Measurements from ENCODE around the gene MRC2.

Gene MRC2

GRCh38 chr17:62641951-62642350, 14.5 kb downstream of the MRC2 start:
- no peak for DNase-seq

GRCh38 chr17:62643496-62643895, 16.0 kb downstream of the MRC2 start:
- no peak for DNase-seq

GRCh38 chr17:62644487-62645173, 17.2 kb downstream of the MRC2 start:
- DNase-seq = no peak

- no peak for DNase-seq
Observed at GRCh38 chr17:62648251-62648955, 20.9 kb downstream of the MRC2 start.

DNA sequence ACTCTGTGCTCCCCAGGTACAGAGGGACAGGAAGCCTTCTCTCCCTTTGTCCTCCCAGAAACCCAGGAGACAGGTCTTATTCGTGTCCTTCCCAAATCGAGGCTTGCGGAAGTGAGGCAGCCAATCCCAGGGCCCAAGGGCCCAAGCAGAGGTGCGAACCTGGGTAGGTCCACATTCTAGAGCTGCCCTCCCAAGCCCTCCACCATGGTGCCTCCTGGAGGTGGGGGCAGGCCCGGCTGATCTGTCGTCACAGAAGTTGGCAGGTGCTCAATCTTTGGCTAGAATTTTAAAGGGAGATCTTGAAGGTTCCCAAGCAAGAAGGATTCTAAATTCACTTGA, 21.5 kb downstream of the MRC2 start:
- DNase-seq = no peak

DNA sequence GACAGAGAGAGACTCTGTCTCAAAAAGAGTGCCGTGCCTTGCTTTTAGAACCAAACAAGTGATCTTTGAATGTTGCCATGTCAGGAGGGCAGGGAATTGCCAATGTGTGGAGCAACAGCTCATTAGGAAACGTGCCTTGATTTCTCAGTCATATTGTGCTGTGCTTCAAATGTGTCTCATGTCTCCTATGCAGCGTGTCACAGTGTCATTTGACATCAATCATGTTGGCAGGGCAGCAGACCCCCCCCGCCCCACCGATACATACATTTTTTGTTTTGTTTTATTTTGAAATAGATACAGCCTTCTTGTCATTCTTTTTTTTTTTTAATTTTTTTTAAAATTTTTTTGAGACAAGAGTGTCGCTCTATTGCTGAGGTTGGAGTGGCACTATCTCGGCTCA, 22.1 kb downstream of the MRC2 start:
- DNase-seq = no peak

- DNase-seq = no peak
Observed at GRCh38 chr17:62650587-62650986, 23.1 kb downstream of the MRC2 start.

DNA sequence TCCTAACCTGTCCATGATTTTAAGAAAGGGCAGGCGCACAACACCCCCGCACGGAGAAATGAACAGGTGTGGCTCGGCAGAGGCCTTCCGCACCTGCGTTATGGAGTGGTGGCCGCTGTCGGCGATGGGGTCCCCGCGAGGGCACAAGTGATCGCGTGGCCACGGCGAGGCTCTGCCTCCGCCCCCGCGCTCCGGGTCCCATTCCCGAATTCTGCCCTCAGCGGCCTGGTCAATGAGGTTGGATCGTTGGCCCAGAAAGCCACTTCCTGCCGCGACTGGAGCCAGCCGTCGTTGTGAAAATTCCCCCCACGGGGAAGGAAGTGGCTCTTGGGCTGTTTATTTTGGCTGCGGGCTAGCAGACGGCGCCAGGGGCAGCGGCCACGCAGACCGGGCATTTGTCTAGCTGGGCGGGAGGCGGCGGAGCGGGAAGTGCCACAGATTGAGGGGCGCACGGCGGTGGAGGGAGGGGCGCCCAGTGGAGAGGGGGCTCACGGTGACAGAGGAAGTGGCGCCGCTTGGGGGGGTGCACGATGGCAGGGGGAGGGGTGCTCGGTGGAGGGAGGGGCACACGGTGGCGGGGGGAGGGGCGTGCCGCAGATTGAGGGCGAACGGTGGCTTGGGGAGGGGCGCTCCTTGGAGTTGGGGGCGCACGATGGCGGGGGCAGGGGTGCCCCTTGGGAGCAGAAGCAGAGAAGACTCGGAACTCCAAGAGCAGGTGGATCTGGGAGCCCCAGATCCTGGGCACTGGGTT, 25.0 kb downstream of the MRC2 start:
- peak; percentile 75 for DNase-seq

- DNase-seq = peak; percentile 79
Observed at GRCh38 chr17:62653002-62653825, 25.7 kb downstream of the MRC2 start.

- DNase-seq = peak; percentile 79
Observed at GRCh38 chr17:62653826-62654761, 26.6 kb downstream of the MRC2 start.

GRCh38 chr17:62655656-62656055, 28.2 kb downstream of the MRC2 start:
- DNase-seq = no peak

- no peak for DNase-seq
Observed at GRCh38 chr17:62656446-62656845, 29.0 kb downstream of the MRC2 start.

DNA sequence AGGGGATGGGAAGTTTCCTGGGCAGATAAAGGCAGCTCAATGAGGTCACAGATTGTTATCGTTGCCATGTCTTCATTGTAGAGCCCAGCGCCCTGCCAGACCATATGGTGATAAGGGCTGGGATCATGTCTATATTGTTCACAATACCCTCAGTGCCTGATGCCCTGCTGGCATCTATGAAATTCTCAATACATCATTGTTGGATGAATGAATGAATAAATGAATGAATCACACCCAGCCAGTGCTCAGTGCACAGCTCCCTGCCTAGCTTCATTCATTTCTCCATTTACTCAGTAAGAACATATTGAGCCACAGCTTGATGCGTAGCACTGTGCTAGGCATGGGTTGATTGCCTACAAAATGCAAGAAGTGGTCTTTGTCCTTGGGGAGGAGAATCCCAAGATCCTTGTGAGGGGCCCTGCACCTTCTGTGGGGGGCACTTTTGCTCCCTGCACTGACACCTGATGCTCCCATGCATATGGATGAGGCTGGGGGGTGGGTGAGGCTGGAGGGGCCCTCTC, 29.7 kb downstream of the MRC2 start:
- DNase-seq = no peak

DNA sequence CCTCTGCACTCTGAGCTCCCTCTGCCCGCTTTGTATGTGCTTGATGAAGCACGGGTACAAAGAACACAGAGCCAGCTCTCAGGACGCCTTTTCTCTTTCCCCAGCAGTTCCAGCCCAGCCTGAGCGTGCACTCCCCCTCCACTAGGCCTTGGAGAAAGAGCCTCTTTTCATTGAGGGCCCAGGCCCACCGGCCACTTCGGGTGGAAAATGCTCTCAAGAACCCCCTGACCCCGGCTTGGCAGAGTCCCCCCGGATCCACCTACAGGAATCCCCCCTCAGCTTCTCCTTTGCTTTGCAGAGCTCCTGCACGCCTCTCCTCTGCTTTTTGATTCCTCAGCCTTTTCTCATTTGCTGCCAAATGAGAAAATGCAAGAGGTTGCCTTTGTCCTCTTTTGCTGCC, 30.2 kb downstream of the MRC2 start:
- no peak for DNase-seq

- no peak for DNase-seq
Observed at GRCh38 chr17:62658136-62658920, 30.9 kb downstream of the MRC2 start.

GRCh38 chr17:62660629-62661118, 33.2 kb downstream of the MRC2 start:
- DNase-seq = no peak

DNA sequence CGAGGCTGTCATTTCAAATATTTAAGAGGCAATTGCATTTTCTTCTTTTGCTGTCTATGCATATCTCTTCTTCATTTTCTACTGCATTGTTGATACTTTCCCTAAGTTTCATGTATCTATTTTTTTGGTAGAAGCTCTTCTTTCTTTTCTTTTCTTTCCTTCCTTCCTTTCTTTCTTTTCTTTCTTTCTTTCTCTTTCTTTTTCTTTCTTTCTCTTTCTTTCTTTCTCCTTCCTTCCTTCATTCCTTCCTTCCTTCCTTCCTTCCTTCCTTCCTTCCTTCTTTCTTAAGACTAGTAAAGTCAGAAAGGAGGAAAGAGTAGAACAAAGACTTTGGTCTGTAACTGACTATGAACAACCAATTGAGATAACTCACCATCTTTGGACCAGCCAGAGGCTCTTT, 33.9 kb downstream of the MRC2 start:
- DNase-seq = no peak

DNA sequence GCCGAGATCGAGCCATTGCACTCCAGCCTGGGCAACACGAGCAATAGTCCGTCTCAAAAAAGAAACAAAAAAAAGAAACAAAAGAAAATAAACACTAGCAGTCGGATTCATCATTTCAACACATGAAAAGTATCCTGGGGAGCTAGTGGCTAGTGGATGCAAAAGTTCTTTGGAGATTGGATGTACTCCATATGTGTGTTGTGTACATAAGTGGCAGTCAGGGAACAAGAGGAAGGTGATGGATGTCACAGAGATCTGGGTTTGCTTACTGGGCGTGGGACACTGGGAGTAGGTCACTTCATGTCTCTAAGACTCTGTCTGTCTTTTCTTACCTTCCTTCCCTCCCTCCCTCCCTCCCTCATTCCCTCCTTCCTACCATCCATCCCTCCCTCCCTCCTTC, 35.4 kb downstream of the MRC2 start:
- no peak for DNase-seq

- DNase-seq = no peak
Observed at GRCh38 chr17:62663304-62663703, 35.8 kb downstream of the MRC2 start.

- no peak for DNase-seq
Observed at GRCh38 chr17:62664336-62665120, 37.1 kb downstream of the MRC2 start.

Data from right forelimb (tissue), 1 donor.